ENCODE results near the gene ITFG2.

The ITFG2 gene

DNA sequence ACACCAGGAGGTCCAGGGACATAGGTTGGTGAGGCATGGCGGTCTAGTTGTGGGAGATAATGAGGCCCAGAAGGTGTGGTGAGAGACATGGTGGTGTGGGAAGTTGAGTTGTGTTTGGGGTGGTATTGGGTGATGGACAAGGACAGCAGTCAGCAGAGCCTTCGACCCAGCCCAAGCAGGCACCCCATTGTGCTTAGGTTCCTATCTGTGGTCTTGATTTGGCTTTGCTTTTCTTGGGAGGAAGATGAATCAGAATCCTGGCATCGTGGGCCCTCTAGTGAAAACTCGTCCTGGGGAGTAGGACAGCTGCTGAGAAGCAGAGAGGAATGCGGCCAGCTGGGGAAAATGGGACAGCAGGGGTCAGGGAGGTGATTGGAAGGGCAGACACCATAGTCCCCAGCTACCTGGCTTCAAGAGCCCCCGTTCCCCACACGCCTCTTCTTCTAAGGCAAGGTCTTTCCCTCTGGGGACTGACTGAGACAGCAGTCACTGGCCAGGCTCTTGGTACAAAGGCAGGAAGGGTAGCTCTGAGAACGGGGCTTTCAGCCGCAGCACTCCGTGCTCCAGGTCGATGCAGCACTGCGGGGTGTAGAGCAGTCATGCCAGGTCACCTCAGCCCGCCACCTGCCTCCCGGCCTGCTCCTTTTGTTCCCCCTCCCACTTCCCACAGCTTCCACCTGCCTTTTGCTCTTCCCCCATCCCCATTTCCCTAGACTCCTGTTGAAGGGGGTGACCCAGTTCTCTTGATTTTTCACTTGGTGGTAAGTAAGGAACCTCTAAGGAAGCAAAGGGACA is 14.4 kb downstream of the ITFG2 start:
- no peak for DNase-seq (ENCODE audit: low read depth in 2 of 3, low spot score in 1 of 3)

DNA sequence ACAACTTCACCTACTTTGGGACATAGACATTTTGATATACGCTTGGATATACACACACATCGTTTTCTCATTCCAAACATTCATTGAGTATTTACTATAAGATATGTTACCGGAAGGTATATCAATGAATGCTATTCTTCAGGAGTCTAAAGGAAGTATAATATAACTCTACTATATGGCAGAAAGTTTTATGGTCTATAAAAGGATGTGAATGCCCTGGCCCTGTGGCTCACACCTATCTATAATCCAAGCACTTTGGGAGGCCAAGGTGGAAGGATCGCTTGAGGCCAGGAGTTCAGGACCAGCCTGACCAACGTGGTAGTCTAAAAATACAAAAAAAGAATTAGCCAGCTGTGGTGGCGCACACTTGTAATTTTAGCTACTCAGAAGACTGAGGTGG is 16.8 kb downstream of the ITFG2 start:
- no peak for DNase-seq (ENCODE audit: low read depth in 2 of 3, low spot score in 1 of 3)

DNA sequence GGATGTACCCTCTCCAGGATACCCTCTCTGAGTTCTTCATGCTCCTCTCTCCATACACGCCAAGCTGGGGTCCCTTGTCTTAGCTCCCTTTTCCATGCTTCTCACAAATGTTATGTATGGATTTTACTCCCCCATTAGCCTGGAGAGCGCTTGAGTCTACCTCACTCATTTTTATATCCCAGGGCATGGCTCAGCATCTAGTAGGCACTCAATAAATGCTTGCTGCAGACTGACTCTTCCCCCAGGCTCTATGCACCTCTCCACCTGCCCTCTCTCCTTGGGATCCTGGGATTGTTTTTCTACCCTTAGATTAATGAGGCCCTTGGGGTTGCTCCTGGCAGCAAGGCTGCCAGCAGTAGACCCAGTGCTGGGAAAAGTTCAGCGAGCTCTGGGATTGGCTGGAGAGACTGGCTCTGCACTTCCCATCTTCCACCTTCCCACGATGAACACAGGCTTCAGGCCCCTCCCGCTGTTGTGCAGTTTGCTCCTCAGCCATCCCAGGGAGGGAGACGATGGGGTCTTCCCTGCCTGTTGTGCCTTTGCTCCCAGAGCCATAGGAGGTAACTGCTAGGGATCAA is 20.2 kb downstream of the ITFG2 start:
- DNase-seq (ENCODE audit: low read depth in 2 of 3, low spot score in 1 of 3), result no peak

DNA sequence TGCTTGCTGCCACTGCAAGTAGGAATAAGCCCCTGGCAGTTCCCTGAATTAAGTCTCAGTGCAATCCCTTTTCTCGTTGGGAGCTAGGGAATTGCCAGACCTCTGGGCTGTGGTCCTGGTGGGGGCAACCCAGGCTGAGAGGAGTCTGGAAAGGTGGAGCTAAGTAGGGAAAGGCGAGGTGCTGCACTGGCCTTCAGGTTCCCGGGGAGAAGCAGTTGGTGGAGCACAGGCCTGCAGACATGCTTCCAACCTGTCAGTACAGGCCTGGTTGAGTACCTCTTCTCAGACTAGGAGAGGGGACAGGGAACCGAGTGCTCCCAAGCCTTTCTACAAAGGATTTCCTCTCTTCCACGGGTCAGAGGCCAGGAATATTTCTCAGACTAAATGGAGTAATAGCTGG is 20.9 kb downstream of the ITFG2 start:
- DNase-seq (ENCODE audit: low read depth in 2 of 3, low spot score in 1 of 3), result no peak

DNA sequence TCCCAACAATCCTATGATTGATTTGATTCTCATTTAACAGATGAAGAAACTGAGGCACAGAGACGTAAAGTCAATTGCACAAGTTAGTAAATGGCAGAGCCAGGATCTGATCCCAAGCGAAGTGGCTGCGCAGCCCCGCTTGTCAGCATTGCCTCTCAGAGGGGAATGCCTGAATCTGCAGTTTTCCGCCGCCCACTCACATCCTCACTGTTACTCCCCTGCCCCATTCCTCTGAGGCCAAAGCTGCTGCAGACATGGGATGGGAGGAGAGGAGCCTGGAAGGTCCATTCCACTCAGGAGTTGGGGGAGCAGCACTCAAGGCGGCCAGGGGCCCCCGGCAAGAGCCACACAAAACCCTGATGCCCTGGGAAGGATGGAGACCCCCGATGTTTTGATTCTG is 21.3 kb downstream of the ITFG2 start:
- no peak for DNase-seq (ENCODE audit: low read depth in 2 of 3, low spot score in 1 of 3)

DNA sequence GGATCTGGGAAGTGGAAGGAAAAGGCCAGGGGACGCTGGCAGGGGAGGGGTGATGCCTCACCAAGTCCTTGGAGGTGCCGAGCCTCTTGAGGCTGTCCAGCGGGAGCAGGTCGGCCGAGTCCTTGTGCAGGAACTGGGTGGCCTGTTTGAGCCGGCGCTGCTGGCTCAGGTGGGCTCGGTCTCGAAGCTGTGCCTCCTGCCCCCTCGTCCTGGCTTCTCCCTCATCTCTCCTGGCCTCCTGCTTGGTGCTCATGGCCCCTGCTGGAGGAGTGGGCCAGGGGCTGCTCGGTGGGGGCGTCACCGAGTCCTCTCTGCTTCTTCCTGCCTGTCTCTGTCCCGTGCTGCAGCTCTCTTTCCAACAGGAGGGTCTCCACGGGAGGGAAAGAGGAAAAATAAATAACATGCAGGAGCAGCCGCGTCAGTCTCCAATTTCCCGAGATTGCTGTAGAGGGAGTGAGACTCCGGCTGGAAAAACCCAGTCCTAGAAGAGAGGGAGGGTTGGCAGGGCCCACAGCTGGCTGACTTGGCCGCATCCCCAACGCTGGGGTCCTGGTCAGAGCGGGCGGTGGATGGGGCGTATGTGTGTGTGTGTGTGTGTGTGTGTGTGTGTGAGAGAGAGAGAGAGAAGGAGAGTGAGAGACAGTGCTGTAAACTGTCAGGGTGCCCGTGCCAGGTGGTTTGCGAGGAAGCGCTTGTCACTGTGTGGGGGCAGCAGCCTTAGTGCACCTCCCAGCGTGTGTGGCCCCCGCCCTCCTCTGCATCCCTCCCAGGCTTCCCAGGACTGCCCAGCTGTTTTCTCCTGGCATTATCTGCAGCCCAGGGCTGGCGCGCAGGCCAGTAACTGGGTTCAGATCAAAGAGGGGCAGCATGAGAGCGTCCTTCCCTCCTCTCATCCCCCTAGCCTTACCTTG is 22.4 kb downstream of the ITFG2 start, which contains the start of gene NRIP2:
NRIP2 (minus strand) TSS at position 455 of the 911 bp plus-strand sequence; CDS start at position 403, 52 bp downstream.
- DNase-seq (ENCODE audit: low read depth in 2 of 3, low spot score in 1 of 3), result no peak

DNA sequence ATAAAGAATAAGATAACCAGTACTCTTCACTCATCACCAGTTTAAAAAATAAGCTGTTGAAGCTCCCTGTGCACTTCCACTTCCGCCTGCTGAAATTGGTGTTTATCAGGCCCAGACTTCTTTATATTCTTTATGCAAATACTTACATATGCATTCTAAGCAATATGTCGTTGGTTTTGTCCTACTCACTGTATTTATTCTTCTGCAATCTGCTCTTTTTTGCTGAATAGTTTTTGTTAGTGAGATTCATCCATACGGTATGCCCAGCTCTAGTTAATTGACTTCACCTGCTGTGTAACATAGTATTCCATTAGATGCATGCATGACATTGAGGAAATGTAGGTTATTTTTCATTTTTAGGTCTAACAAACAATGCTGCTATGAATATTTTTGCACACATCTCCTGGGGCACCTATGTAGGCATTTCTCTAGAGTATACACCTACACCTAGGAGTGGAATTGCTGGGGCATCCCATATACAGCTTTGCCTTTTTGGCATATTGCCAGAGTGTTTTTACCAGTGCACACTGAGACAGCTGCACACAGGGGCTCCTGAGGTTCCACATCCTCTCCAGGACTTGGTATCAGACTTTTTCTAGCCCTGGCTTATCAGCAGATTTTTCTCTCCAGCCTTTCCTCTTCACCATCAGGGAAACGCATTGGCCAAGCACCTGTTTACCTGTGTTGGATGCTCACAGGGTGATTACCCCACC is 23.4 kb downstream of the ITFG2 start:
- no peak for DNase-seq (ENCODE audit: low read depth in 2 of 3, low spot score in 1 of 3)

DNA sequence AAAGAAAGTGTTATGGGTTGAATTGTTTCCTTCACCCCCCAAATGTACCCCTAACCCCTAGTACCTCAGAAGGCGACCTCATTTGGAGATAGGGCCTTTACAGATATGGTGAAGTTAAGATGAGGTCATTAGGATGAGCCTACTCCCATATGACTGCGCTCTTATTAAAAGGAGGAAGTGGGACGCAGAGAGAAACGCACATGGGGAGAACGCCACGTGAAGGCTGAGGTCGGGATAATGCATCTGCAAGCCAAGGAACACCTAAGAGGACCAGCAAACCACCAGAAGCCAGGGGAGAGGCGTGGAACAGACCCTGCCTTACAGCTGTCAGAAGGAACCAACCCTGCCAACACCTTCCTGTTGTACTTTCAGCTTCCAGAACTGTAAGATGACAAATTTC is 24.1 kb downstream of the ITFG2 start:
- no peak for DNase-seq (ENCODE audit: low read depth in 2 of 3, low spot score in 1 of 3)

DNA sequence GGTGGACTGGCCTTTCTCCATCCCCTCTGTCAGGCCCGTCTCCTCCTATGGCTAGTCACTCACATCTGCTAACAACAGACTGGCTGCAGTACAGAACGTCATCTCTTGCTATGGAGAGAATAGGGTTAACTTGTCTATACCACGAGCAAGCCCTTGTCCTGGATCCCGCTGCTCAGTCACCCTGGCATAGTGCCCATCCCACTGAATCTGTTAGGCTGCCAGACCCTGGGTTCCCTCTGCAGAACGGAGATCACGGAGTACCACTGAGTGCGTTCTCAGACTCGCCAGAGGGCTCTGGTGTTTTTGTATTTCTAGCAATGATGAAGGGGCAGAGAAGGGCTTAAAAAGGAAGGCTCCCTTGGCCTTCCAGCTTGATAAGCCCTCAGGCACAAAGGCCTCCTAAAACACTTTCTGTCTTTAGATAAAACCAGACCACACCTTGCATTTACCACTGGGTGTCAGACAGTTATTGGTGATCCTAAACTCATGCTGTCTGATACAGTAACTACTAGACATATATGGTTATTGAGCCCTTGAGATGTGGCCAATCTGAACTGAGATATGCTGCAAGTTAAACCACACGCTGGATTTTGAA is 28.7 kb downstream of the ITFG2 start:
- no peak for DNase-seq (ENCODE audit: low read depth in 2 of 3, low spot score in 1 of 3)

DNA sequence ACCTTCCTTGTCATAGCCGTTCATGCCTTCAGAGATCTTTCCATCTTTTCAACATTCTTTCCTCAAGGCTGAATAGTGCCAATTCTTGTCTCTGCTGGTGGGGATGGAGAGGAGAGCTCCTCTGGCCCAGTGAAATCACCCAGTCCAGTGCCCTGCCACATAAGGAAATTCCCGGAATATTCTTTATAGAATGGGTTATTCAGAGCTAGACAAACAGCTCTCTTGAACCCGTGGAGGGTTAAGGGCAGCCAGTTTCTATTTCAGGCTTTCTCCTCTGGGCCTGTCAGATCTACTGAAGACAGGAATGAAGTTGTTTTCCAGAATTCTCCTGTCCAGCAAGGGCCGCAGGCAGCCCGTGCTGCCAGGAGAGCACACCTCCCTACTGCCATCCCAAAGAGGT is 30.5 kb downstream of the ITFG2 start:
- no peak for DNase-seq (ENCODE audit: low read depth in 2 of 3, low spot score in 1 of 3)

DNA sequence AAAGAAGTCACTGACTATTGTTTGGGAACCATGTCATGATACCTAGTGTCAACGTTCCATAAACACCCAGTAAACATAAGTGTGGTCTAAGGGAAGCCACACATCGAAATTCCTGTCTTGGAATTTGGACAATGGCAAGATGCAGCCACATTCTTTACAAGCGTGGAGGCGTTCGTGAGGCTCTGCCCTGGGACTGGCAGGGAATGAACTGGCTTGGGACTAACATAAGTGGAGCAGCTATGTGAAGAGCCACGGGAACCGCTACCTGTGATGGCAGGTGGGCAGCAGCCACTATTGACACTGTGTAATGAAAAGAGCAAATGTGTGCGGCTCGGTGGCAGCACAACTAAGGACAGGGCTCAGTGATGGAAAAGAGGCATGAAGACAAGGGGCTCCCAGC is 32.3 kb downstream of the ITFG2 start:
- DNase-seq (ENCODE audit: low read depth in 2 of 3, low spot score in 1 of 3), result no peak

DNA sequence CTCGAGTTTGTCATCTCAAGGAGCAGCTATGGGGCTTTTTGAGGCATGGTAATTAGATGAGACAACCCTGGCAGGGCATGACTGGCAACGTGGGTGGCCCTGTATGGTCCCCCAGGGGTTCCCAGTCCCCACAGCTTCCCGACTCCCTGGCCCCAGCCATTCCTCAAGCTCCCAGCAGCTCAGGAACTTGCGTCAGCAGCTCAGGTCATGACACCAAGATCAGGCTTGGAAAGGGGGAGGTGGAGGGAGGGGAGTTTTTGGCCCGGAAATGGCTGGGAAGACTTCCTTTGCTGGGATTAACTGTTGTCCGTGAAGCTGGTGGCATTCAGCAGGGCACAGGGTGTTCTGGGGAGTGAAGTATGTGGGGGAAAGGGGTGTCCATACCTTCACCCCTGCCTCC is 32.8 kb downstream of the ITFG2 start:
- no peak for DNase-seq (ENCODE audit: low read depth in 2 of 3, low spot score in 1 of 3)

DNA sequence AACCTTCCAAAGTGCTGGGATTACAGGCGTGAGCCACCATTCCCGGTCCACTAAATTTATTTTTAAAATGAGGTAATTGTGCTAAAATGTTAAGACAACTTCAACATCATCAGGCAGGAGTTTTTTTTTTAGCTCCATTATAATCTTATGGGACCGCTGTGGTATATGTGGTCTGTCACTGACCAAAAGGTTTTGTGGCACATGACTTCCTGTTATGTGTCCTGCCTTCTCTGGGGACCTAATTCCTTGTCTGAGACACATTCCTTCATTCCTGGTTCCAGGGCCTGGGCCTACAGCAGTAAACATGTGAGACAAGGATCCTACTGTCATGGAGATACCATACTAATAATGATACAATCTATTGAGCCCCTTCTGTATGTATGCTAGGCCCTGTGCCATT is 39.5 kb downstream of the ITFG2 start:
- DNase-seq (ENCODE audit: low read depth in 2 of 3, low spot score in 1 of 3), result no peak

DNA sequence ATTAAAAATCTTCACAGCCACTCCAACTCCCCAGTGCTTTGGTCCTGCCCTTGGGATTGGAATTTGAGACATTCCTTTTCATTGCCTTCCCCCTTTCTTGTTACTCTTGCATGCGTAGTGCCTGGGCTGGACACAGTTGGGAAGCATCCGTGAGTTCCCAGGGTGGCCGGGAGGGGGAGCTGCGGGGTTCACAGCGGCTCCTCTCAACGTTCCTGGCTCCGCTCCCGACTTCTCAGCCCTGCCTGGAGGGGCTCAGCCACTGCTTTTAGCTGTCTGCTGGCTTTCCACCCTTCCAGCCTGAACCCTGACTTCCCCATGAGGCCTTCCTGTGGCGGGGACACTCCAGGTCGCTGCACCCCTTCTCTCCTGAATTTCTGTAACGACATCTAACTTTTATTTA is 41.2 kb downstream of the ITFG2 start:
- DNase-seq (ENCODE audit: low read depth in 2 of 3, low spot score in 1 of 3), result peak; percentile 18 to 50 (median 37)

DNA sequence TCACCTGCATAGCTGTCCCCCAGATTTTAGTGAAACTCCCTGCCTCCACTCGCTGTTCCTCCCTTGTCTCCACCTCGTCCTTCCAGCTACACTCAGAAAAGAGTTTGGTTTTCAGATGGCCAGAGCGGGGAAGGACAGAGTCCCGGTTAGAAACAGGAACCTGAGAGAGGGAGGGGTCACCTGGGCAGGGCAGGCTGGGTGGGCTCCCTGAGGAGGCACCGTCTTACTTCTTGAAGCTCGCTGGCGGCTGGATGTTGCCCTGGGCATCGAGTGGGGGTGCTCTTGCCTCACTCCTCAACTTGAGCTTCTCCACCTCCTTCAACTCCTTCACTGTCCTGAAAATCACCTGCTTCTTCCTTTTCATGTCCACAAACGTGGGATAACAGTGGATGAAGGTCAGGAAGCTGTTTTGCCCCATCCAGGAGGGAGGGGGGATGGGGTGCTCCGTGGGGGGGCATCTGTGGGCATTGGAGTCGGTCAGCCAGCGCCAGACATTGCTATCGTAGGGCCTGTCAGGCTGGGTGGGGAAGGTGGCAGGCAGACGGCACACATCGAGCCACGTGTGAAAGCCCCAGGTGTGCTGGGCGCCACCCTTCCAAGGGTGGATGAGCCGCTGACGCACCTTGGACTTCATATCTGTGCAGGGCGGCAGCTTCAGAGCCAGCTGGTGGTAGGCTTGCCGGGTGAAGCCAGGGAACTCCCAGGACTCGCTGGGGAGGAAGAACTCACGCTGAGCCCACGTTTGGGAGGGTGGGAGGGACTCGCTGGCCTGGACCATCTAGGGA is 42.4 kb downstream of the ITFG2 start:
- no peak for DNase-seq (ENCODE audit: low read depth in 2 of 3, low spot score in 1 of 3)

DNA sequence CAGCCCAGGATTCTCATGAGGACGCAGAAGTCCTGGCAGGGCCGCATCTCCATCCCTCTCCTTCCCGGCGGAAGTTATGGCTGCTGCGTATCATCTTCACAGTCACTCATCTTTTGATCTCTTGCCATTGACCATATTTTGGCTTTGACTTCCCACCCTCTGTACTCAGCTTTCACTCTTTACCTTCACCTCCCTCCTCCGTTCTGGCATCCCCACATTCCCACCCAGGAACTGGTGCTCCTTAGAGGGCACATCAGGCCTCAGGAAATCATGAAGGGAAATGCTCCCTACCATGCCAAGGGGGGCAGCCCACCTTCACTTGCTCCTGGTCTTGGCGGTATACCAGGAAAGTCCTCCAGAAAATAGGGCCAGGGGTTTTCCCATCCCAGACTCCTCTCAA is 43.1 kb downstream of the ITFG2 start:
- no peak for DNase-seq (ENCODE audit: low read depth in 2 of 3, low spot score in 1 of 3)

DNA sequence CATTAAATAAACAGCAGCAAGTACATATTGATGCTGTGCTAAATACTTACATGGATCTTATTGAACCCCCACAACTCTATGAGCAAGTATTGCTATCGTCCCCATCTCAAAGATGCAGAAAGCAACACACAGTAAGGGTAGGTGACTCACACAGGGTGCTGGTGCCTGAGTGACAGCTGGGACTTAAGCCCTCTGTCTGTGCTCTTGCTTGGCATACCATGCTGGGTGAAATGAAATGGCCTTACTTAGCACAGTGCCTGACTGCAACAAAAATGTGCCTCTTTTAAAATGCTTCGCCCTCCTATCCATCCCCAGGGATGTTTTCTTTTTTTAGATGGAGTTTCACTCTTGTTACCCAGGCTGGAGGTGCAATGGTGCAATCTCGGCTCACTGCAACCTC is 43.6 kb downstream of the ITFG2 start:
- DNase-seq (ENCODE audit: low read depth in 2 of 3, low spot score in 1 of 3), result no peak

DNA sequence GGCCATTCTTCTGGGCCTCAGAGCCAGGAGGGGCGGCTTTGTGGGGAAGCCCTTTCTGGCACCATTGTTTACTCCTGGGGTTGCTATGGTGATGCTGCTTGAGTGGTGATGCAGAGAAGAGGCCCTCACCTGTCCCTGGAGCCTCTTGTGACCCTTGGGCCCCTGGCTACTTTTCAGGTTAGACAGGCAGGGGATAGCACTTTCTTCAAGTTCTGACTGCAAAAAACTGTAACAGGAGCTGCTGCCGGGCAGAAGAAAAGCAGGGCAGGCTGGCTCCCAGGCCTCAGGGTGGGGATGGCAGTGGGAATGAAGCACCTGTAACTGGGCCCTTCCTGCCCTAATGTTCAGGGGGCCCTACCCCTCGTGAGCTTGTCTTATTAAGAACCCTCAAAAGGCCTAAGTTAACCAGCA is 44.6 kb downstream of the ITFG2 start, which contains the start of gene TEX52:
TEX52 (minus strand) TSS at position 19 of the 411 bp plus-strand sequence; CDS start at position 6, 13 bp downstream.
- DNase-seq (ENCODE audit: low read depth in 2 of 3, low spot score in 1 of 3), result no peak

DNA sequence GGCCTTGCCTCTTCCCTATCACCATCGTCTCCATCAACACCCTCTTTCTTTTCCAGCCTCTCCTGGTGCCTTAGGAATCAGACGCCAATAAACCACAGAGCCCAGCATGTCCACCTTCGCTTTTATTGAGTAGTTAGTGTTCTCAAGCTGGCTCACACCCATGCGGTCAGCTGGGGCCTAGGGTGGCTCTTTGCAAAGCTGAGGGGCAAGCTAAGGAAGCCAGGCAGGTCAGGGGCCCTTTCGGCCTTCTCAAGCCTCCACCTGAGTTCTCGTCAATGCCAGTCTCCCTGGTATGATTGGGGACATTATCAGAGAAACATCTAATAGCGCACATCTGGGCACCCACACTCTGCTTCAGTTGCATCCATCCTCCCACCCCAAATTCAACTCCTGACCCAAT is 45.1 kb downstream of the ITFG2 start:
- no peak for DNase-seq (ENCODE audit: low read depth in 2 of 3, low spot score in 1 of 3)

DNA sequence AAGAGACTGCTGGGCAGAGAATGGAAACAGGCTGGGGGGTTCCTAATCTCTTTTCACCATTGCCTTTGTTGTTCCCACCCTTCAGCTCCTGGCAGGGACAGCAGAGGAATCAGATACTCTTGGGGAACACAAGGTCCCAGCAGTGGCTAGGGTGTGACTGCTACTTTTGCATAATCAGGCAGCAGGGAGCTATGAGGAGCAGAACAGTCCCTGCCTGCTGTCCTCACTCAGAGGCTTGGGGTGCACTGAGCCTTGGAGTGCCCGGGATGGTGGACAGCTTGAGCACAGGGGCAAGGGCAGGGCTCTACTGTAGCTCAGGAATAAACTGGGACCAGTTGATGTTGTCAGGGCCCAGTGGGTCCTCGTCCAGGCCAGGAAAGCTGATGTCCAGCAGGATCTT is 45.9 kb downstream of the ITFG2 start:
- DNase-seq (ENCODE audit: low read depth in 2 of 3, low spot score in 1 of 3), result no peak
